Measurements from ENCODE around the gene CABLES1.
"Not testable (repeated sequence)": the region's sequence is repeated elsewhere in the genome, so short reads cannot be mapped to it uniquely, and the experiment has no call there.

Gene CABLES1

GRCh38 chr18:23247896-23248295 is 112.6 kb downstream of the CABLES1 start:
- DNase-seq = no peak

- no peak for DNase-seq
Observed at GRCh38 chr18:23248826-23249225, 113.5 kb downstream of the CABLES1 start.

GRCh38 chr18:23249348-23249747 is 114.1 kb downstream of the CABLES1 start:
- DNase-seq = no peak

GRCh38 chr18:23250893-23251656 is 115.8 kb downstream of the CABLES1 start:
- no peak for DNase-seq

- DNase-seq = no peak
Observed at GRCh38 chr18:23253630-23254029, 118.3 kb downstream of the CABLES1 start.

- DNase-seq = no peak
Observed at GRCh38 chr18:23257137-23257536, 121.9 kb downstream of the CABLES1 start.

GRCh38 chr18:23257686-23258565 is 122.6 kb downstream of the CABLES1 start:
- no peak for DNase-seq

- DNase-seq = no peak
Observed at GRCh38 chr18:23258566-23259469, 123.5 kb downstream of the CABLES1 start.

- peak; percentile 90 for DNase-seq
Observed at GRCh38 chr18:23259701-23260681, 124.7 kb downstream of the CABLES1 start.

GRCh38 chr18:23260926-23261590 is 125.8 kb downstream of the CABLES1 start:
- DNase-seq = no peak

GRCh38 chr18:23263551-23264235 is 128.4 kb downstream of the CABLES1 start:
- no peak for DNase-seq

- DNase-seq = no peak
Observed at GRCh38 chr18:23265682-23266399, 130.6 kb downstream of the CABLES1 start.

GRCh38 chr18:23266717-23267446 is 131.6 kb downstream of the CABLES1 start:
- no peak for DNase-seq

- DNase-seq = no peak
Observed at GRCh38 chr18:23267447-23267776, 132.1 kb downstream of the CABLES1 start.

- DNase-seq = no peak
Observed at GRCh38 chr18:23268641-23269040, 133.4 kb downstream of the CABLES1 start.

GRCh38 chr18:23269068-23269467 is 133.8 kb downstream of the CABLES1 start:
- DNase-seq = not testable (repeated sequence)

- no peak for DNase-seq
Observed at GRCh38 chr18:23269928-23270327, 134.6 kb downstream of the CABLES1 start.

- no peak for DNase-seq
Observed at GRCh38 chr18:23270986-23271680, 135.8 kb downstream of the CABLES1 start.

Measured in NCI-H82 (cell line).